Fibroblast of lung (primary cell): Measurements from ENCODE around the gene ALPP. TPM values are rescaled to one million over a fixed set of nuclear protein-coding genes. Genes with fewer than 3 reads are reported as not detected.

Source experiments
- DNase-seq, 2 donors: peaks; one replicate each; pipeline versions ENCODE4 v3.0.0 to v3.0.0-alpha.2; 2010; ENCODE audit warnings: low read depth in 2 of 2
- H2AFZ ChIP-seq: 2 replicates; pipeline ENCODE4 v1.5.1; 2012; ENCODE audit warnings: low read length, control low read depth, inconsistent platforms
- H3K27ac ChIP-seq: 2 replicates; pipeline ENCODE4 v1.5.1; 2011; ENCODE audit warnings: low read length, control low read depth; ENCODE audit not compliant: insufficient read depth
- H3K27me3 ChIP-seq: 2 replicates; pipeline ENCODE4 v1.5.1; 2011; ENCODE audit warnings: mild to moderate bottlenecking, low read length; ENCODE audit not compliant: control insufficient read depth, insufficient read depth
- H3K36me3 ChIP-seq: 2 replicates; pipeline ENCODE4 v1.5.1; 2011; ENCODE audit warnings: low read length; ENCODE audit not compliant: control insufficient read depth, insufficient read depth
- H3K4me1 ChIP-seq: 2 replicates; pipeline ENCODE4 v1.5.1; 2011; ENCODE audit warnings: low read length; ENCODE audit not compliant: control insufficient read depth, insufficient read depth; ENCODE audit errors: extremely low read depth
- H3K4me2 ChIP-seq: 2 replicates; pipeline ENCODE4 v1.5.1; 2011; ENCODE audit warnings: low read length, control low read depth; ENCODE audit not compliant: insufficient read depth; ENCODE audit errors: extremely low read depth
- H3K4me3 ChIP-seq, 4 experiments: fragments of 200-600 bp in 1 of 4; sonication (generic) in 1 of 4; replicated peaks in 1 of 4; 2 replicates each; pipeline ENCODE4 v1.5.1; 2011 to 2016; ENCODE audit warnings: low read length in 4 of 4, low read depth in 3 of 4, mild to moderate bottlenecking in 3 of 4, control low read depth in 2 of 4, inconsistent platforms in 1 of 4, mixed read lengths in 1 of 4; ENCODE audit not compliant: insufficient read depth in 1 of 4; ENCODE audit errors: control extremely low read depth in 1 of 4
- H3K79me2 ChIP-seq: 2 replicates; pipeline ENCODE4 v1.5.1; 2012; ENCODE audit warnings: mild to moderate bottlenecking, low read length, inconsistent platforms; ENCODE audit not compliant: control insufficient read depth, insufficient read depth
- H3K9ac ChIP-seq: 2 replicates; pipeline ENCODE4 v1.5.1; 2011; ENCODE audit warnings: mild to moderate bottlenecking, low read length, control low read depth; ENCODE audit not compliant: insufficient read depth
- H3K9me3 ChIP-seq: 2 replicates; pipeline ENCODE4 v1.5.1; 2012; ENCODE audit warnings: low read depth, low read length; ENCODE audit not compliant: control insufficient read depth, insufficient read depth
- H4K20me1 ChIP-seq: 2 replicates; pipeline ENCODE4 v1.5.1; 2011; ENCODE audit warnings: low read length; ENCODE audit not compliant: control insufficient read depth, insufficient read depth; ENCODE audit errors: extremely low read depth
- EZH2 ChIP-seq: IDR thresholded peaks from 2 replicates; pipeline ENCODE4 v1.5.1; 2012; ENCODE audit warnings: low read length, control low read depth, mild to moderate bottlenecking; ENCODE audit errors: missing control alignments
- polyA plus RNA-seq, 2 donors: library from polyadenylated mRNA; depleted of rRNA in 1 of 2; stranded (reverse) in 1 of 2; unstranded in 1 of 2; fragments of >200 nt; gene quantifications; 2 replicates each; pipeline ENCODE4 v1.2.1, GENCODE V29; 2011 to 2012; ENCODE audit warnings: missing spikeins in 1 of 2
- total RNA-seq: library from RNA; depleted of rRNA; stranded (reverse); fragments of >200 nt; gene quantifications from 2 replicates; pipeline ENCODE4 v1.2.1, GENCODE V29; 2014
- TF ChIP-seq, protein P1 (sequence below), 2 donors: IDR thresholded peaks in 1 of 2; conservative IDR thresholded peaks in 1 of 2; 1 replicate in 1 of 2; 2 replicates in 1 of 2; pipeline ENCODE4 v1.5.1; 2011 to 2012; ENCODE audit warnings: low read length in 2 of 2, control low read depth in 1 of 2, inconsistent platforms in 1 of 2, low read depth in 1 of 2, mild to moderate bottlenecking in 1 of 2

The ALPP gene
- total and polyA plus RNA-seq, 2 donors (not counting 1 experiment from before 2014, with no cell fraction given) = not detected

DNA sequence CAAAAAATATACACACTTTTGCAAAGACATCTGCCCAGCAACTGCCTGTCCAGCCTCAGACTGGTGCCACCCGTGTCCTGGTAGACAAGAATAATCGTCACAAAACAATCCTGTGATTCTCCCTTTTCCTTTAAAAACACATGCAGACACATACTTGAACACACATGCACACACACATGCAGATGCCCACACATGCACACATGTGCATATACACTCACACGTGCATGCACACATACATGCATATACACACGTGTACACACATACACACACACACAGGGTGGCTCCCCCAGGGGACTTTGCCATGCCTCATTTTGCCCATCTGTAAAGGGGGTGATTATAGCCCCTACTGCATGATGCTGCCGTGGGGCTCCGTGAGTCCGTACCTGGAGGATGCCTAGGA lies 24.9 kb upstream of the ALPP start:
- H3K36me3 ChIP-seq = no peaks in the 10 kb centered on the region
- no peaks in the 10 kb centered on the region for H4K20me1 ChIP-seq
- H3K27me3 ChIP-seq = peaks cover 20% of the 10 kb centered on the region
- H3K4me1 ChIP-seq = no peaks in the 10 kb centered on the region
- TF ChIP-seq EZH2 = no peak
- TF ChIP-seq, protein P1, sequence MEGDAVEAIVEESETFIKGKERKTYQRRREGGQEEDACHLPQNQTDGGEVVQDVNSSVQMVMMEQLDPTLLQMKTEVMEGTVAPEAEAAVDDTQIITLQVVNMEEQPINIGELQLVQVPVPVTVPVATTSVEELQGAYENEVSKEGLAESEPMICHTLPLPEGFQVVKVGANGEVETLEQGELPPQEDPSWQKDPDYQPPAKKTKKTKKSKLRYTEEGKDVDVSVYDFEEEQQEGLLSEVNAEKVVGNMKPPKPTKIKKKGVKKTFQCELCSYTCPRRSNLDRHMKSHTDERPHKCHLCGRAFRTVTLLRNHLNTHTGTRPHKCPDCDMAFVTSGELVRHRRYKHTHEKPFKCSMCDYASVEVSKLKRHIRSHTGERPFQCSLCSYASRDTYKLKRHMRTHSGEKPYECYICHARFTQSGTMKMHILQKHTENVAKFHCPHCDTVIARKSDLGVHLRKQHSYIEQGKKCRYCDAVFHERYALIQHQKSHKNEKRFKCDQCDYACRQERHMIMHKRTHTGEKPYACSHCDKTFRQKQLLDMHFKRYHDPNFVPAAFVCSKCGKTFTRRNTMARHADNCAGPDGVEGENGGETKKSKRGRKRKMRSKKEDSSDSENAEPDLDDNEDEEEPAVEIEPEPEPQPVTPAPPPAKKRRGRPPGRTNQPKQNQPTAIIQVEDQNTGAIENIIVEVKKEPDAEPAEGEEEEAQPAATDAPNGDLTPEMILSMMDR (conservative IDR thresholded peaks at IDR 0.05 in 1 of 2, IDR thresholded peaks at IDR 0.05 in 1 of 2; ENCODE audit: low read depth in 1 of 2, low read length in 2 of 2) = no peak
- H2AFZ ChIP-seq = no peak overlapping the region
- no peaks in the 10 kb centered on the region for H3K9me3 ChIP-seq
- DNase-seq = no peak
- no peak overlapping the region for H3K4me2 ChIP-seq
- no peak overlapping the region for H3K4me3 ChIP-seq
- no peaks in the 10 kb centered on the region for H3K79me2 ChIP-seq
- no peak overlapping the region for H3K9ac ChIP-seq
- no peak overlapping the region for H3K27ac ChIP-seq

DNA sequence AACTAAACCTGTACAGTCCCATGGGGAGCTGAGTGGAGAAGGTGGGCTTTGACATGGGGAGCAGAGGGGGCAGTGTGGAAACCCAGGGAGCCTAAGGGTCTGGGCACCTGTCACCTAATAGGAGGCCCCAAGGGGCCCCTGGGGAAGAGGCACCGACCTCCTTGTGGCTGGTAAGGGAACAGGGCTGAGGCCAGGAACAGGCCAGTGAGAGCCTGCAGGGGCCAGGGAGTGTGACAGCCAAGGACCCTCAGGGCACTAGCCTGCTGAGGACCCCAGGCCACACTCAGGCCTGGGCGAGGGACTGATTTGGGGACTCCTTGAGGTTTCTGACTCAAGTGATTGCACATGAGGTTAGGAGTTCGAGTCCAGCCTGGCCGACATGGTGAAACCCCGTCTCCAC lies 24.5 kb upstream of the ALPP start:
- H3K4me3 ChIP-seq = no peak overlapping the region
- no peak overlapping the region for H3K27ac ChIP-seq
- no peaks in the 10 kb centered on the region for H3K79me2 ChIP-seq
- no peaks in the 10 kb centered on the region for H3K9me3 ChIP-seq
- no peak overlapping the region for H3K9ac ChIP-seq
- H2AFZ ChIP-seq = no peak overlapping the region
- no peak overlapping the region for H3K4me2 ChIP-seq
- H3K4me1 ChIP-seq = no peaks in the 10 kb centered on the region
- no peaks in the 10 kb centered on the region for H4K20me1 ChIP-seq
- DNase-seq = no peak
- TF ChIP-seq EZH2 = no peak
- TF ChIP-seq, protein P1 (conservative IDR thresholded peaks at IDR 0.05 in 1 of 2, IDR thresholded peaks at IDR 0.05 in 1 of 2; ENCODE audit: low read depth in 1 of 2, low read length in 2 of 2) = no peak
- no peaks in the 10 kb centered on the region for H3K36me3 ChIP-seq
- peaks cover 20% of the 10 kb centered on the region for H3K27me3 ChIP-seq

DNA sequence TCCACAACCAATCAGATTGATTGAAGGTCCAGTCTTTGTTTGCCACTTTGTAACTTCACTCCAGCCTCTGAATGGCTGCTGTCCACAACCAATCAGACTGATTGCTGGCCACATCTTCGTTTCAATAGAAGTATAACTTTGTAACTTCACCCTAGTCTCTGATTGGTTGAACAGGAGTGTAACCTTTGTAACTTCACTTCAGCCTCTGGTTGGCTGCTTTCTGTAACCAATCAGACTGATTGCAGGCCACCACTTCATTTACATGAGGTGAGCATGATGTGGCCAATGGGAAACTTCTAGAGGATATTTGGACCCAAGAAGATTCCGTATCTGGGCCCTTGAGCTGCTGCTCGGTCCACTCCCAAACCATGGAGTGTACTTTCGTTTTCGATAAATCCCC lies 16.9 kb upstream of the ALPP start:
- no peaks in the 10 kb centered on the region for H3K36me3 ChIP-seq
- no peaks in the 10 kb centered on the region for H3K4me1 ChIP-seq
- no peak overlapping the region for H3K4me3 ChIP-seq
- TF ChIP-seq, protein P1 (conservative IDR thresholded peaks at IDR 0.05 in 1 of 2, IDR thresholded peaks at IDR 0.05 in 1 of 2; ENCODE audit: low read depth in 1 of 2, low read length in 2 of 2) = no peak
- no peak for TF ChIP-seq EZH2
- no peak for DNase-seq
- H3K9me3 ChIP-seq = no peaks in the 10 kb centered on the region
- no peaks in the 10 kb centered on the region for H3K79me2 ChIP-seq
- H3K27ac ChIP-seq = no peak overlapping the region
- no peaks in the 10 kb centered on the region for H3K27me3 ChIP-seq
- H3K4me2 ChIP-seq = no peak overlapping the region
- H3K9ac ChIP-seq = no peak overlapping the region
- H2AFZ ChIP-seq = no peak overlapping the region
- H4K20me1 ChIP-seq = no peaks in the 10 kb centered on the region
